Central memory CD4-positive, alpha-beta T cell (primary cell): ENCODE data around the gene CNTNAP2.

Experiments
- DNase-seq: peaks from one replicate; pipeline ENCODE4 v3.0.0; 2022

Gene CNTNAP2

GRCh38 chr7:148187471-148187870, 2070.9 kb downstream of the CNTNAP2 start:
- no peak for DNase-seq

DNA sequence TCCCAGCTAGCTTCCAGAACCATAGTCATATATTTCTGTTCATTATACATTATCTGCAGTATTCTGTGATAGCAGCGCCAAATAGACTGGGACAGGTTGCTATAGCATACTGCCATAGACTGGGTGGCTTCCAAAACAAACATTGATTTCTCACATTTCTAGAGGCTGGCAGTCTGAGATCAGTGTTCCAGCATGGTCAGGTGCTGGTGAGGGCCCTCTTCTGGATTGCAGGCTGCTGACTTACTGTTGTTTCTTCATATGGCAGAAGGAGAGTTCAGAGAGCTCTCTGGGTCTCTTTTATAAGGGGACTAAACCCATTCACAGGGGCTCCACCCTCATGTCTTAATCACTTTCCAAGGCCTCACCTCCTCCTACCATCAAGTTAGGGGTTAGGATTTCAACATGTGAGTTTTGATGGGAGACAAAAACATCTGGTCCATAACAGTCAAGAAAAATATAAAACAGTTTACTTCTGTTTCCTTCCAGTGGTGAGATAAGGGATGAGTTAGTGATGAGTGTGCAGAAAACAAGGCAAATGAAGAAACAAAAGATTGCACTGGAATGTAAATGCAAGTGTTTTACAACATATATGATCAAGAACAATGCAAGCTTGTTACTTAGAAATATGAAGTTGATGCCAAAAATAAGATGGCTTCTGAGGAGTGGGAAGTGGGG, 2074.9 kb downstream of the CNTNAP2 start:
- no peak for DNase-seq

GRCh38 chr7:148192491-148192890, 2075.9 kb downstream of the CNTNAP2 start:
- DNase-seq: no peak

- no peak for DNase-seq
Measured at GRCh38 chr7:148201992-148202391, 2085.4 kb downstream of the CNTNAP2 start.

DNA sequence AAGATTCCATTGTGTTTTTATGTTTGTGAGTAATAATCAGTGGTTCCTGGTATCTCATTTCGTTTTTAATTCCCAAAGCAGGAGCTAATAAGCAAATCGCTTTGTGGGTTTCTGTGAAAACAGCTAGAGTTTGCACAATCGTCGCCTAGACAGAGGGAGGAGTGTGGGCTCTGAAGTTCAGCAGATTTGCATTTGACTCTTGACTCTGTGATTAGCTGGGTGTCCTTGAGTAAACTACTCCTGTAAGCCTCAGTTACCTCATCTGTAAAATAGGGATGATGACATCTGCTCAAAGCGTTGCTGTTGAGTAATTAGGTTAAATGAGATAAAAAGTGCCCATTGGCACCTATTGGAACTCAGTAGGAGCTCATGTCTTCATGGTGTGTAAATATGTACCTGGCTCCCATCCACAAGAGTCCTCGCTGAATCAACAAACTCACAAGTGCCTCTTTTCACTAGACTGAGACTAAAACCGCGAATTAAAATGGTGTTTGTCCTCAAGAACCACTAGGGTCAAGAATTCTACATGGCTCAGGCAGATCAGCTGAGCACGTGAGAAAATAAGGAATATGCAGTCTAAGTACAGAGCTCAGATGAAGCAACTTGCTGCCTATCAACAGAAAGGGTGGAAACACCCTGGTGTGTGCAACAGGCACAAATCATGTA, 2088.2 kb downstream of the CNTNAP2 start:
- DNase-seq: no peak

DNA sequence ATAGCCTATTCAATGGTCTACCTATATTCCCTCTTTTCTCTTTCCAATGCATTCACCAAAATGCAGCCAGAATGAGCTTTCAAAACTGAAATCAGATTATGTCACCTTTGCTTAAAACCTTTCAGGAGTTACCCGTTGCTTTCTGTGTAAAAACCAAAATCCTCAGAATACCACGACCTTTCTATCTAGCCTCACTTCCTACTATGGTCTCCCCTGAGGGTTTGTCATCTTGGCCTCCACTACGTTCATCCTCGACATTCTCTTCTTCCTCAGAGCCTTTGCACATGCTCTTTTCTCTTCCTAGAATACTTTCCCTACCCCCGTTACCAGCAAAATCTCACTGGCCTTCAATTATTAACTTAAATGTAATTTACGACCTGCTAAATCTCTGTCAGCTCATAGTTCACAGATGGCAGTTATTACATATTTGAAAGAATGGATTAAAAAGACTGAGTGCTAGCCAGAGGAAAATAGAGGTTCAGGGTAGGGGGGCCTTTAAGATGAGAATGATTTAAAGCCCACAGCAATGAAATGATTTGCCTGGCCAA, 2093.1 kb downstream of the CNTNAP2 start:
- no peak for DNase-seq

DNA sequence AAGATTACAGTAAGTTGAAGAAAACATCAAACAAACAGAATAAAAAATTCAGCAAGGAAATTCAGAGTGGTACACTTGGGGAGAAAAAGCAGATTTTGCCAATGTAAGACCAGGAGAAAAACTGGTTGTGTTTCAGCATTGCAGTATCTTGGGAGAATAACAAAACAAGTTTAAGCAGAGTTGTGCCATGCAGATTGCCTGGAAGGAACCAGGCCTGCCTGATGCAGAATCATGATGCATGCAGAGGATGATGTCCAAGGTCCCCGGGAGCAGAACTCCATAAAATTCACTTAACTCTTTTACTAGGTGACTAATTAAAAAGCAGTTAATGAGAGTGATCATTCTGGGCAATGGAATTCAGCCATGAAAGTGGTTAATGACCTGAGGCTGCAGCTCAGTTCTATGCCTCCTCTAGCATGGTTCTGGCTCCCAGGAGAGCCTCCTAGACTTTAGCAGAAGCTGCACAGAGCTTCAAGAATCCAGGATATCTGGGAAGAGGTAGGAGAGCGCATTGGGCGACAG, 2094.3 kb downstream of the CNTNAP2 start:
- DNase-seq: no peak

GRCh38 chr7:148211740-148212151, 2095.1 kb downstream of the CNTNAP2 start:
- DNase-seq: no peak

DNA sequence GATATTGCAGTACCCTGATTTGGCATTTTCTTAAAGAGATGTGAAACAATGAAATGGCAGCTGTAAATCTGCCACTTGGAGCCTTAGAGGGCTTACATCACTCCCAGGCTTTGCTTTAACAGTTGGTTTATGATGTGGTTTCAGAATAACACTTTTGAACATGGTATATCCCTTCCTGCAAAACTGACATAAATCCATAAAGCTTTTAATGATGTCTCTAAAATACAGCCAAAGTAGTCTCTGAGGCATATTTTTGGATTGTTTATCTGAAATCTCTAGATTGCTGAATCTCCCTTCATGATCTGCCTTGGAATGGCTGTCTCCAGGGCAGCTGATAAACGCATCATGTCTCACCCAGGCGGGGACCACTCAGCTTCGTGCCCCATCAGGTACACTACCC, 2096.1 kb downstream of the CNTNAP2 start:
- no peak for DNase-seq

GRCh38 chr7:148214101-148214500, 2097.5 kb downstream of the CNTNAP2 start:
- DNase-seq: no peak

DNA sequence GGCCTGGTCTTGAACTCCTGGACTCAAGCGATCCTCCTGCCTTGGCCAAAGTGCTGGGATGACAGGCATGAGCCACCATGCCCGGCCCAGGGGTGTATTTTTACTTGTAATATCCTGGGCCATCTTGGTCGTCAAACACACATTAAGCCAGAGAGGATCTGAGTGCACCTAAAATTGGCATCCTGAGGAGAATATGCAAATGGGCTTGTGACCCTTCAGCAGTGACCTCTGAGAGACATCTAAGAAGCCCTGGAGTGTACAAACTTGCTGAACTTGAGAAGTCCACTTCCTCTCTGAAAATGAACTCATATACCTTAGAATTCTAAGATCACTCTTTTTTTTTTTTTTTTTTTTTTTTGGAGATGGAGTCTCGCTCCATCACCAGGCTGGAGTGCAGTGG, 2102.0 kb downstream of the CNTNAP2 start:
- DNase-seq: no peak

DNA sequence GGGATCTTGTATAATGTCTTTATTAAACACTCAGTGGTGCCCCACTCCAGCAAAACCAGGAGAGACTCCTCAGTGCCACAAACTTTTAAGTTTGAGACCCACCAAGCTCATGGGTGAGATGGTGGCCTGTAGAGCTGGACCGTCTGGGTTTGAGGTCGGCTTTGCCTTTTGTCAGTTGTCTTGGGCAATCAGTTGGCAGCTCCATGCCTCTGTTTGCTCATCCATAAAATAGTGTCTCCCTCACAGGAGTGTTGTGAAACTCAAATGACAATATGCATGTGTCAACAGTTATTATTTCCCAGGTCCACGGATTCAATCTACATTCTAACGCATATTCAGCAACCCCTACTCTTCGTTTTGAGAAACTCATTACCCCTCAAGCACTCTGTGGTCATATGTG, 2106.1 kb downstream of the CNTNAP2 start:
- no peak for DNase-seq

- no peak for DNase-seq
Measured at GRCh38 chr7:148223160-148223559, 2106.6 kb downstream of the CNTNAP2 start.

- DNase-seq: no peak
Measured at GRCh38 chr7:148223738-148224137, 2107.1 kb downstream of the CNTNAP2 start.

DNA sequence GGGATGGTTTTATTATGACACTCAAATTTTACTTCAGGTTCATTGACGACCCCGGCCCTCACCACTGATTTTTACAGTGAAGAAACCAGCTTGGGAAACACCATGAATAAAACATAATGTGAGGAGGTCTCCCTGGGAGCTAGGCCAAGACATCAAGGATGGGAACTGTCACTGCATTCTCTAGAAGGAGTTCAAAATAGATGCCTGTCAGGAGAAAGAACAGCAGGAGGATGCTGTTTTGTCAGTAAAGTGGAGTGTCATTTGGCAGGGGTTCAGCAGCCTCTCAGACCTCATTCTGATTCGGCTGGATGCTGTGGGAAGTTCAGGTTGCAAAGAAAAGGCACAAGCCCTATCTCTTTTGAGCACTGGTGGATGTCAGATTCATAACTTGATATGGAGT, 2113.7 kb downstream of the CNTNAP2 start:
- no peak for DNase-seq

DNA sequence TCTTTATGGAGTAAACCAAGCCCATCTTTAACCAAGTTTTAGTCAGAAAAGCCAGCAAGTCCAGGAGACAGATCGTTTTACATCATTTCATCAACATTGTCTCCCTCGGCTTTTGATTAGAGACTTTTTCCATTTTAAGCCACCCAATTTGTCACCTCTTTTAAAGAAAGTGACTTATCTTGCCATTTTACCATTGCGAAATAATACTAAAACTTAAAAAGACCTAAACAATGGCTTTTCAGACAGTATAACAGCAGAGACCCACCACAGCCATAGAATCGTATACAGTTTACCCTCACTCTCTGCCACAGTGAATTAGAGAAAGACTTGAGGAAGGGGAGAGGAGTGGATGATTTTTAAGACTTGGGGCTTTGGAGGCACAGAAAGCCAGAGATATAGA, 2114.3 kb downstream of the CNTNAP2 start:
- DNase-seq: no peak

DNA sequence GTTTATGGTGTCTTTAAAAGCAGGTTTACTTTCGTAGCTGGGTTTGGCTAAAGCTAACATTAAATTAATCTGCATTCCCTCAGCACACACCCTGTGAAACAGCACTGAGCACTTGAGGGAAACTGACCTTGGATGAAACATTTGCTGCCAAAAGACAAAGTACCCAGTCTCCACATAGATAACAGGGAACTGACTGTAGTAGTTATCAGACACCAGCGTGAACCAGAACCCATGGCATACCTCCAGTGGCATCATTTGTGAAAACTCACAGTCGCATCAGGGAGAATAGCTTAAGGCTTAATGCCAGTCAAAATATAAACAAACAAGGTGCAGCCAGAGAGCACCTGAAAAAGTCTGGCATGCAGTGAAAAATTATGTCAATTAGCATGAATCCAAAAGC, 2116.2 kb downstream of the CNTNAP2 start:
- DNase-seq: no peak

DNA sequence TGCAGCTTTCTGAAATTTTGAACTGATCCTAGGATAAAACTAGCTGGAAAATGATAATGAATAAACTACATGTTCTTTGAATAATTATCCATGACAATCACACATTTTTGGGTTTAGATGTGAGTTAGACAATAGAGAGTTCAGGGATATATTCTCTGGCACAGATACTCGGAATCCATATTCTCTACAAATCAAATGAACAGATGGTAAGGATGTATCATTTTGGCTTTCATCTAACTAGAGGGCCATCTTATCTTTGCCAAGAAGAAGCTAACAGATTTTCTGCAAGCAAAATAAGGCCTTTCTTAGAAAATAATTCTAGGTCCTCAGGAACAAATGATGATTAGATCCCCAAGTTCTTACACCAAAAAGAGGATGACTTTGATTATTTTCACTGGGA, 2118.1 kb downstream of the CNTNAP2 start:
- DNase-seq: no peak

DNA sequence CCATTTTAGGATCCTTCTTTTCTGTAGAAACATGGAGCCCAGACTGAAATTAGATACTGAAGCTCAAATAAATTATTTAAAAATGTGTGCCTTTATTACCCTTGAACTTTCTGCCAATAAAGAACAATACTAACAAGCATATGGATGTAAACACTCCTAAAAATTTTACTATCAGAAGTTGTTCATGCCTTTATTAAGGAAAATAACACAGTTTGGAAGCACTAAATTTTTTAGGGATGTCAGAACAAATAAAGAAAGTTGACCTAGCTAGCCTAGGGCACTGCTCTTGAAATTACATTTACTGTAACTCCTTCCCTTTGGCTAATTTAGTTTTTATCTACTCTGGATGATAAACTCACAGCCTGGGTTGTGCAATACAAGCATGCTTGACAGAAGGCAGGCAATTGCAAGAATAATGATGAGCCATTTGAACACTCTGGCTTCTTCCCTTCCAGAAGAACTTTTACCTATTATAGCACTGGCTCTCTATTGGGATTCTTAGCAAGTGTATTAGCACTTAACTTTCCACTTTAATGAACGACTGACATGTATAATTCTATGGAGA, 2122.2 kb downstream of the CNTNAP2 start:
- no peak for DNase-seq

- DNase-seq: no peak
Measured at GRCh38 chr7:148241700-148242293, 2125.2 kb downstream of the CNTNAP2 start.

- no peak for DNase-seq
Measured at GRCh38 chr7:148242294-148242821, 2125.8 kb downstream of the CNTNAP2 start.

GRCh38 chr7:148245381-148245780, 2128.8 kb downstream of the CNTNAP2 start:
- no peak for DNase-seq

- no peak for DNase-seq
Measured at GRCh38 chr7:148253629-148254028, 2137.0 kb downstream of the CNTNAP2 start.
